Choroid plexus epithelial cell (primary cell): ENCODE data around the gene CCDC9B.

Experiments used
- DNase-seq: peaks from one replicate; pipeline ENCODE4 v3.0.0-alpha.2; 2010; ENCODE audit warnings: low read depth
- H3K4me3 ChIP-seq: 2 replicates; pipeline ENCODE4 v1.5.1; 2011; ENCODE audit warnings: low read depth, mild to moderate bottlenecking, control low read depth, low read length, moderate library complexity
- TF ChIP-seq, protein P1 (sequence below): conservative IDR thresholded peaks from 2 replicates; pipeline ENCODE4 v1.5.1; 2011; ENCODE audit warnings: low read depth, mild to moderate bottlenecking, control low read depth, inconsistent platforms, low read length, moderate library complexity

Gene CCDC9B

DNA sequence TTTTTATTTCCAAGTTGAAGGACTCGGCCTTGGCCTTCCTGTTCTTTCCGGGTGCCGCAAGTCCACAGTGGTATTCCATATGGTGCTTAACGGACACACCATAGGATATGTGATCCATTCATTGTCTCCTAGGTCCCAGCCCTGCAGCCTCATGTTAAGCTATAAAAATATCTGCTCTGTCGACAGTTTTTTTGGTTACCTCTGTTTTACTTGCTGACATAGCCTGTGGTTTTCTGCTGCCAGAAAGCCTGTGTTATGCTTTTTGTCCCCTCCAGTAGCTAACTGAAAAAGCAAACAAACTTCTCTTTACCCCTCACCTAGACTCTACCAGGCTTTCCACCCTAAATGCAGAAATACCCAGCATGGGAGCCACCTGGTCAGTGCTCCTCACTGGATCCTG lies 12.0 kb downstream of the CCDC9B start:
- no peak overlapping the region for H3K4me3 ChIP-seq
- TF ChIP-seq, protein P1, sequence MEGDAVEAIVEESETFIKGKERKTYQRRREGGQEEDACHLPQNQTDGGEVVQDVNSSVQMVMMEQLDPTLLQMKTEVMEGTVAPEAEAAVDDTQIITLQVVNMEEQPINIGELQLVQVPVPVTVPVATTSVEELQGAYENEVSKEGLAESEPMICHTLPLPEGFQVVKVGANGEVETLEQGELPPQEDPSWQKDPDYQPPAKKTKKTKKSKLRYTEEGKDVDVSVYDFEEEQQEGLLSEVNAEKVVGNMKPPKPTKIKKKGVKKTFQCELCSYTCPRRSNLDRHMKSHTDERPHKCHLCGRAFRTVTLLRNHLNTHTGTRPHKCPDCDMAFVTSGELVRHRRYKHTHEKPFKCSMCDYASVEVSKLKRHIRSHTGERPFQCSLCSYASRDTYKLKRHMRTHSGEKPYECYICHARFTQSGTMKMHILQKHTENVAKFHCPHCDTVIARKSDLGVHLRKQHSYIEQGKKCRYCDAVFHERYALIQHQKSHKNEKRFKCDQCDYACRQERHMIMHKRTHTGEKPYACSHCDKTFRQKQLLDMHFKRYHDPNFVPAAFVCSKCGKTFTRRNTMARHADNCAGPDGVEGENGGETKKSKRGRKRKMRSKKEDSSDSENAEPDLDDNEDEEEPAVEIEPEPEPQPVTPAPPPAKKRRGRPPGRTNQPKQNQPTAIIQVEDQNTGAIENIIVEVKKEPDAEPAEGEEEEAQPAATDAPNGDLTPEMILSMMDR, result no peak
- no peak for DNase-seq

DNA sequence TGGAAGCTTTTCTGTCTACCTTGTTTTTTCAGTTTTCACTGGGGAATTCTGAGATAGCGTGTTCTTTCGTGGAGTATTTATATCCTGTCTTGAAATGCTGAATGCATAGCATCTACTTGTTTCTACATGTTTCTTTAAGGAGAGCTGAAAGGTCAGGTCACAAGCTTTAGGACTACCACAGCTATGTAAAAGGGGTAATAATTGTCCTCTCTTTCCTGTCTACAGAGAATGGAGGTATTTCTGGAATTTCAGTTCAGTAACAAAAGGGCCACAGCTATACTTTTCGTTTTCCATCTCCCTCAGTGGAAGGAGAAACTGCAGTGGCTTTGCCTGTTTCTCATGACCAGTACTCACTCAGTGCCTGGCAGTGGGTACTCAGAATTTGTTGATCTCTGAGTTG lies 12.6 kb downstream of the CCDC9B start:
- DNase-seq, result peak; percentile 86
- TF ChIP-seq, protein P1, result no peak
- no peak overlapping the region for H3K4me3 ChIP-seq

DNA sequence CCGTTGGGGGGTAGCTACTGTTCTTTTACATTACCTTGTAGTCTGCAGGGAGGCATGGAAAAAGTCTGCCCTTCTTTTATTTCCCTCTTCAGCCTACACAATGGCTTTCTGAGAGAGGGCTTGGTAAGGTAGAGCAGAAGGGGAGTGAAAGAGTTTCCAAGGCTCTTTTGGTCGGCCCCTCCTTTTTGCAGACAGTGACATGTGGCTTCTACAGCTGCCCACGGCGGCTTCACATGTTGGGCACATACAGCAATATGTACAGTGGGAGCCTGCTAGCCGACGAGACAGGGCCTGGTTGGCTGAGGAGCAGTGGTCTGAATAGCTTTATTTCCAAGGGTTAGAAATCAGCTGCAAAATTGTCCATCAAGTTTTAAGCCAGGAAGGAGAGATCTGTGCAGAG lies 13.3 kb downstream of the CCDC9B start:
- DNase-seq, result no peak
- TF ChIP-seq, protein P1, result no peak

DNA sequence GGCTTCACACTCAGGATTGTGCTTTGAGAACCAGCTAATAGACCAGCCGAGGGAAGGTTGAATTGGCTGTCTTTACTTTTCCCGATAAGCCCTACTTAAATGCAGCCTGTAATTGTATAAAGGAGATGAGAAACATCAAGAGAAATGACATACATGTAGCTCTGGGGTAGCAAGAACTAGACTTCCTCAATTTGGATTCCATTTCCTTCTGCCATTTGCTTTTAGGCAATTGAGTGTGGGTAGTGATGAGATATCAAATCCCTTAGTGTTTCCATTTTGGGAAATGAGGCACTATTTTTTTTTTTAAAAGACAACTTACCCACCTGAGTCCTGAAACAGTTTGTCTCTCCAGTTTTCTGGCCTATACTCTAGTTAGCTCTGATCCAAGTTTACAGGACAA lies 15.0 kb downstream of the CCDC9B start:
- no peak for DNase-seq
- no peak overlapping the region for H3K4me3 ChIP-seq
- TF ChIP-seq, protein P1, result no peak

More for the DNA sequence above, 13.3 kb downstream of the CCDC9B start:
- no peak overlapping the region for H3K4me3 ChIP-seq

DNA sequence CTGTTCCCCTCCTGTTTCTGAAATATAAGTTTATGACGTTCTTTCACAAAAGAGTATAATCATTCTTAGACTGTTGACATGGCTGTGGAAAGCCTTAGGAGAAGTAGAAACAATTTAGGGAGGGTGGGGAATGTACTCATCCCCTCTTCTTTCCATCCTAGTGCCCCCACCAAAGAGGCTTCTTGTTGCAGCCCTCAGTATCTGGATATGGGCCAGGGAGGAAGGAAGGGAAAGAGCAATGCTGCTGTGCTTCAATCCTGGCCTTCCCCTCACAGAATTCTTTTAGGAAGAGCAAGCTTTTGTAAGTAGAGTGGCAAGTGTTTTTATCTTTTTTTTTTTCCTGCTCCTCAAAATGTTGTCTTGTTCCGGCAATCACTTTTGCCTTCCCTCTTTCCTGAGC lies 15.6 kb downstream of the CCDC9B start:
- H3K4me3 ChIP-seq, result peak overlapping the region; percentile 73
- TF ChIP-seq, protein P1, result no peak
- no peak for DNase-seq

DNA sequence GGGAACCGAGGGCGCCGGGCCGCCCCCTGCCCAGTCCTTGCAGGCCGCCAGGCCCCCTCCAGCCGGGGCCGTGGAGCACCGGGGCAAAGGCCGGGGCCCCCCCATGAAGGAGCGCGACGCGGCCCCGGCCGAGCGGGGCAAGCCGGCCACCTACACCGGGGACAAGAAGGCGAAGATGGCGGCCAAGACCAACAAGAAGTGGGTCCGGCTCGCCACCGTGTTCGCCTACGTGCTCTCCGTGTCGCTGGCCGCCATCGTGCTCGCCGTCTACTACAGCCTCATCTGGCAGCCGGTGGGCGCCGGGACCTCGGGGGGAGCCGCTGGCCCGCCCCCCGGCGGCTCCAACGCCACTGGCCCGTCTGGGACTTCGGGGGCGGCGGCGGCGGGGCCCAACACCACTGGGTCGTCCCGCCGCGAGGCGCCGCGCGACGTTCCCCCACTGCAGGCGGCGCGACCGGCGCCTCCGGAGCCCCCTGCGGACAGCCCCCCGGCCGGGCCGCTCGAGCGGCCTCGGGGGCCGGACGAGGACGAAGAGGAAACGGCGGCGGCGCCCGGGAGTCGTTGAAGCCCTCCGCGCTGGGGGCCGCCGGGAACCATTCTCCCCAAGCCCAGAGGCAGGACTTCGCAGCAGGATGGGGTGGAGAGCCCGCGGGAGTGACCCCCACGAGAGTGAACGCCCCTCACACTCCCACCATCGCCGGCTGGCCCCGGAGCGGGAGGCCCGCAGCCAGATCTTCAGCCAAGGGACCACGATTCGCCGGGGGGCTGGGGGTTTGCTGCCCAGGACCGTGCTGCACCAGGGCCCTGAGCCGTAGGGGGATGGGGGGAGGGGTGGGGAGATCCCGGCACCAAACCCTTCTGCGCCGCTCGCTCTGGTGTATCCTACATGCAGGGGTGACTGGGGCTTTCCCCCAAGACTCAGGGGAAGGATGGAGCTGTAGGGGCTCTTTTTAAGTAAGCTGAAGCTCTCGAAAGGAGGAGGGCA lies 16.5 kb downstream of the CCDC9B start:
- TF ChIP-seq, protein P1, result no peak
- no peak for DNase-seq

More for the DNA sequence above, 16.5 kb downstream of the CCDC9B start:
- peak overlapping the region; percentile 73 for H3K4me3 ChIP-seq
